GM10266 (cell line): ENCODE measurements around the gene ZNF749.

ENCODE experiments used
- DNase-seq: peaks from one replicate; pipeline ENCODE4 v3.0.0; 2012; ENCODE audit errors: extremely low spot score
- CTCF ChIP-seq: IDR thresholded peaks from 2 replicates; pipeline ENCODE4 v1.5.1; 2012; ENCODE audit warnings: mild to moderate bottlenecking, low read depth; ENCODE audit not compliant: control insufficient read depth, insufficient read depth; ENCODE audit errors: missing control alignments

The ZNF749 gene

GRCh38 chr19:57435062-57435978 lies at the start of gene ZNF749:
Gene ZNF749, plus strand, starts transcription at chr19:57435325. Its CDS starts 254 bp downstream, at chr19:57435579.
- DNase-seq, result peak; percentile 94
- no peak for TF ChIP-seq CTCF

- TF ChIP-seq CTCF, result no peak
- no peak for DNase-seq
Measured at GRCh38 chr19:57389194-57389729, 45.9 kb upstream of the ZNF749 start.

- DNase-seq, result peak; percentile 85
- TF ChIP-seq CTCF, result peak; percentile 15
Measured at GRCh38 chr19:57389730-57390598, 45.2 kb upstream of the ZNF749 start, which contains the start of gene ZNF548. Gene ZNF548, plus strand, starts transcription at chr19:57389854. Its CDS starts 246 bp downstream, at chr19:57390100.

- DNase-seq, result no peak
- no peak for TF ChIP-seq CTCF
Measured at GRCh38 chr19:57395710-57396109, 39.4 kb upstream of the ZNF749 start.

GRCh38 chr19:57398868-57399267 lies 36.3 kb upstream of the ZNF749 start:
- TF ChIP-seq CTCF, result no peak
- DNase-seq, result no peak

- no peak for DNase-seq
- no peak for TF ChIP-seq CTCF
Measured at GRCh38 chr19:57403737-57404563, 31.2 kb upstream of the ZNF749 start.
